Suppressor macrophage treated with lipopolysaccharide for 4 hours (primary cell): Measurements from ENCODE around the gene PSMA7.
A peak's percentile ranks its signal among the peaks of the same experiment; 100 is the strongest.
"Not testable (repeated sequence)": the region's sequence is repeated elsewhere in the genome, so short reads cannot be mapped to it uniquely, and the experiment has no call there.

ENCODE experiments used
- DNase-seq: peaks from one replicate; pipeline ENCODE4 v3.0.0-alpha.2; 2020

Gene PSMA7

GRCh38 chr20:62118113-62119043 lies 24.8 kb downstream of the PSMA7 start:
- DNase-seq: no peak

- no peak for DNase-seq
Measured at GRCh38 chr20:62117658-62118057, 25.5 kb downstream of the PSMA7 start.

GRCh38 chr20:62117362-62117646 lies 25.9 kb downstream of the PSMA7 start:
- no peak for DNase-seq

- DNase-seq: no peak
Measured at GRCh38 chr20:62116558-62117361, 26.4 kb downstream of the PSMA7 start.

GRCh38 chr20:62115800-62116407 lies 27.3 kb downstream of the PSMA7 start:
- not testable (repeated sequence) for DNase-seq

- no peak for DNase-seq
Measured at GRCh38 chr20:62114894-62115293, 28.3 kb downstream of the PSMA7 start.

- DNase-seq: no peak
Measured at GRCh38 chr20:62112368-62112767, 30.8 kb downstream of the PSMA7 start.

GRCh38 chr20:62111148-62111547 lies 32.0 kb downstream of the PSMA7 start:
- no peak for DNase-seq

GRCh38 chr20:62105592-62105991 lies 37.6 kb downstream of the PSMA7 start:
- no peak for DNase-seq

- DNase-seq: no peak
Measured at GRCh38 chr20:62104791-62105345, 38.3 kb downstream of the PSMA7 start.

GRCh38 chr20:62104234-62104789 lies 38.9 kb downstream of the PSMA7 start:
- no peak for DNase-seq

GRCh38 chr20:62103508-62104233 lies 39.5 kb downstream of the PSMA7 start:
- no peak for DNase-seq

- no peak for DNase-seq
Measured at GRCh38 chr20:62101078-62101477, 42.1 kb downstream of the PSMA7 start.

GRCh38 chr20:62097881-62098407 lies 45.2 kb downstream of the PSMA7 start:
- no peak for DNase-seq

- DNase-seq: no peak
Measured at GRCh38 chr20:62096421-62097380, 46.5 kb downstream of the PSMA7 start.

- DNase-seq: no peak
Measured at GRCh38 chr20:62089393-62089792, 53.8 kb downstream of the PSMA7 start.

GRCh38 chr20:62088258-62089127 lies 54.7 kb downstream of the PSMA7 start:
- peak; percentile 67 for DNase-seq

GRCh38 chr20:62087632-62088031 lies 55.6 kb downstream of the PSMA7 start:
- no peak for DNase-seq

GRCh38 chr20:62087227-62087626 lies 56.0 kb downstream of the PSMA7 start:
- DNase-seq: no peak
